Trophoblast cell (in vitro differentiated cells and primary cell): ENCODE results near the gene MMP27.

Experiments used
- DNase-seq, 2 donors: peaks; one replicate each; pipeline ENCODE4 v3.0.0-alpha.2; 2016
- H2AFZ ChIP-seq: 2 replicates; pipeline ENCODE4 v1.6.1; 2013; ENCODE audit warnings: low read length, moderate library complexity, mild to moderate bottlenecking; ENCODE audit not compliant: insufficient read depth, poor library complexity
- H2AK5ac ChIP-seq: 2 replicates; pipeline ENCODE4 v1.6.1; 2013; ENCODE audit warnings: mild to moderate bottlenecking, low read length
- H2BK120ac ChIP-seq: 2 replicates; pipeline ENCODE4 v1.6.1; 2013; ENCODE audit warnings: low read length, mild to moderate bottlenecking, moderate library complexity; ENCODE audit not compliant: insufficient read depth, poor library complexity
- H2BK12ac ChIP-seq: 2 replicates; pipeline ENCODE4 v1.6.1; 2013; ENCODE audit warnings: mild to moderate bottlenecking, low read length, moderate library complexity
- H2BK5ac ChIP-seq: 2 replicates; pipeline ENCODE4 v1.6.1; 2013; ENCODE audit warnings: low read length, low read depth, moderate library complexity, mild to moderate bottlenecking; ENCODE audit not compliant: poor library complexity
- H3K14ac ChIP-seq: 2 replicates; pipeline ENCODE4 v1.6.1; 2013; ENCODE audit warnings: mild to moderate bottlenecking, low read length
- H3K18ac ChIP-seq: 2 replicates; pipeline ENCODE4 v1.6.1; 2013; ENCODE audit warnings: mild to moderate bottlenecking, low read length
- H3K23ac ChIP-seq: 2 replicates; pipeline ENCODE4 v1.6.1; 2013; ENCODE audit warnings: low read length
- H3K27ac ChIP-seq: 2 replicates; pipeline ENCODE4 v1.5.1; 2013; ENCODE audit warnings: low read depth, mild to moderate bottlenecking, inconsistent platforms, low read length, moderate library complexity
- H3K27me3 ChIP-seq: 2 replicates; pipeline ENCODE4 v1.6.1; 2013; ENCODE audit warnings: inconsistent platforms, mild to moderate bottlenecking, low read length, moderate library complexity; ENCODE audit not compliant: insufficient read depth
- H3K36me3 ChIP-seq, 2 experiments: 1 replicate in 1 of 2; 2 replicates in 1 of 2; pipeline ENCODE4 v1.6.1; 2013; ENCODE audit warnings: low read length in 2 of 2, mild to moderate bottlenecking in 2 of 2, moderate library complexity in 1 of 2; ENCODE audit not compliant: insufficient read depth in 2 of 2, control insufficient read depth in 1 of 2
- H3K4ac ChIP-seq: 2 replicates; pipeline ENCODE4 v1.6.1; 2013; ENCODE audit warnings: low read depth, mild to moderate bottlenecking, low read length, moderate library complexity
- H3K4me1 ChIP-seq, 2 experiments: 1 replicate in 1 of 2; 2 replicates in 1 of 2; pipeline ENCODE4 v1.6.1; 2013; ENCODE audit warnings: low read length in 2 of 2, mild to moderate bottlenecking in 2 of 2, moderate library complexity in 1 of 2; ENCODE audit not compliant: insufficient read depth in 2 of 2, control insufficient read depth in 1 of 2
- H3K4me2 ChIP-seq: 2 replicates; pipeline ENCODE4 v1.6.1; 2013; ENCODE audit warnings: inconsistent platforms, mild to moderate bottlenecking, low read length, moderate library complexity
- H3K4me3 ChIP-seq: 2 replicates; pipeline ENCODE4 v1.5.1; 2013; ENCODE audit warnings: mild to moderate bottlenecking, low read depth, low read length, inconsistent platforms
- H3K79me1 ChIP-seq: one replicate; pipeline ENCODE4 v1.6.1; 2013; ENCODE audit warnings: low read length
- H3K79me2 ChIP-seq: 2 replicates; pipeline ENCODE4 v1.6.1; 2013; ENCODE audit warnings: low read length, mild to moderate bottlenecking; ENCODE audit not compliant: control insufficient read depth, insufficient read depth, poor library complexity
- H3K9ac ChIP-seq: 2 replicates; pipeline ENCODE4 v1.6.1; 2013; ENCODE audit warnings: mild to moderate bottlenecking, low read length
- H3K9me3 ChIP-seq: 2 replicates; pipeline ENCODE4 v1.6.1; 2013; ENCODE audit warnings: low read depth, mild to moderate bottlenecking, control low read depth, inconsistent platforms, low read length; ENCODE audit not compliant: insufficient read depth
- H4K12ac ChIP-seq: 2 replicates; pipeline ENCODE4 v1.6.1; 2013; ENCODE audit warnings: low read depth, mild to moderate bottlenecking, low read length, moderate library complexity
- H4K8ac ChIP-seq: 2 replicates; pipeline ENCODE4 v1.6.1; 2013; ENCODE audit warnings: low read depth, mild to moderate bottlenecking, low read length, moderate library complexity
- H4K91ac ChIP-seq: one replicate; pipeline ENCODE4 v1.6.1; 2013; ENCODE audit warnings: low read depth, mild to moderate bottlenecking, low read length, moderate library complexity
- WGBS: extraction: QIAGEN DNeasy Blood & Tissue Kit; methylation state at CpG from one replicate; pipeline ENCODE4 v1.1.7; 2013; ENCODE audit warnings: missing lambda C conversion rate; ENCODE audit not compliant: insufficient read length, insufficient coverage; ENCODE audit errors: extremely low coverage; 5-methylcytosine and 5-hydroxymethylcytosine counted together

The MMP27 gene

GRCh38 chr11:102695201-102695600, 10.4 kb downstream of the MMP27 start:
- Histone ChIP-seq H3K9me3 (no peaks in the 10 kb centered on the region), H3K27me3 (no peaks in the 10 kb centered on the region), H3K4me1 (no peaks in the 10 kb centered on the region), H3K9ac (no peak overlapping the region), H3K4me2 (no peak overlapping the region), H3K79me1 (no peaks in the 10 kb centered on the region), H2AFZ (no peak overlapping the region), H3K36me3 (no peaks in the 10 kb centered on the region), H4K12ac (no peak overlapping the region), H3K18ac (no peak overlapping the region), H3K4me3 (no peak overlapping the region), H2BK5ac (no peak overlapping the region), H2AK5ac (no peak overlapping the region), H3K14ac (no peak overlapping the region), H3K27ac (no peak overlapping the region), H4K91ac (no peak overlapping the region), H2BK12ac (no peak overlapping the region), H4K8ac (no peak overlapping the region), H3K4ac (no peak overlapping the region), H3K79me2 (no peaks in the 10 kb centered on the region), H2BK120ac (no peak overlapping the region), H3K23ac (no peak overlapping the region)
- no peak for DNase-seq
- no CpG with 5 or more reads among the region's 3 CpGs for WGBS

GRCh38 chr11:102685754-102686153, 19.8 kb downstream of the MMP27 start:
- no peak overlapping the region for H3K27ac ChIP-seq
- no peak overlapping the region for H3K4me2 ChIP-seq
- no peaks in the 10 kb centered on the region for H3K9me3 ChIP-seq
- H2BK120ac ChIP-seq, result no peak overlapping the region
- H4K91ac ChIP-seq, result no peak overlapping the region
- no peaks in the 10 kb centered on the region for H3K79me1 ChIP-seq
- no peak overlapping the region for H2BK5ac ChIP-seq
- no peaks in the 10 kb centered on the region for H3K4me1 ChIP-seq
- WGBS, result no CpG with 5 or more reads among the region's 2 CpGs
- no peak overlapping the region for H3K4ac ChIP-seq
- no peak overlapping the region for H2AK5ac ChIP-seq
- H3K18ac ChIP-seq, result no peak overlapping the region
- no peaks in the 10 kb centered on the region for H3K27me3 ChIP-seq
- no peaks in the 10 kb centered on the region for H3K36me3 ChIP-seq
- H2BK12ac ChIP-seq, result no peak overlapping the region
- H3K9ac ChIP-seq, result no peak overlapping the region
- H3K79me2 ChIP-seq, result no peaks in the 10 kb centered on the region
- H4K8ac ChIP-seq, result no peak overlapping the region
- H3K23ac ChIP-seq, result no peak overlapping the region
- no peak overlapping the region for H4K12ac ChIP-seq
- no peak overlapping the region for H2AFZ ChIP-seq
- no peak overlapping the region for H3K4me3 ChIP-seq
- no peak for DNase-seq
- no peak overlapping the region for H3K14ac ChIP-seq

GRCh38 chr11:102685338-102685737, 20.2 kb downstream of the MMP27 start:
- Histone ChIP-seq H3K23ac (no peak overlapping the region), H3K27me3 (no peaks in the 10 kb centered on the region), H2AK5ac (no peak overlapping the region), H3K18ac (no peak overlapping the region), H3K4ac (no peak overlapping the region), H3K79me1 (no peaks in the 10 kb centered on the region), H3K9me3 (no peaks in the 10 kb centered on the region), H3K27ac (no peak overlapping the region), H3K4me1 (no peaks in the 10 kb centered on the region), H4K91ac (no peak overlapping the region), H3K9ac (no peak overlapping the region), H2BK120ac (no peak overlapping the region), H3K4me2 (no peak overlapping the region), H3K4me3 (no peak overlapping the region), H4K12ac (no peak overlapping the region), H3K14ac (no peak overlapping the region), H4K8ac (no peak overlapping the region), H3K79me2 (no peaks in the 10 kb centered on the region), H2AFZ (no peak overlapping the region), H3K36me3 (no peaks in the 10 kb centered on the region), H2BK5ac (no peak overlapping the region), H2BK12ac (no peak overlapping the region)
- WGBS, result no CpG with 5 or more reads among the region's 3 CpGs
- DNase-seq, result no peak

- Histone ChIP-seq H3K4me3 (no peak overlapping the region), H3K18ac (no peak overlapping the region), H3K14ac (no peak overlapping the region), H3K4me2 (no peak overlapping the region), H3K9ac (no peak overlapping the region), H3K36me3 (no peaks in the 10 kb centered on the region), H3K4ac (no peak overlapping the region), H2AFZ (no peak overlapping the region), H3K79me2 (no peaks in the 10 kb centered on the region), H4K8ac (no peak overlapping the region), H3K9me3 (no peaks in the 10 kb centered on the region), H3K79me1 (no peaks in the 10 kb centered on the region), H4K12ac (no peak overlapping the region), H2AK5ac (no peak overlapping the region), H2BK5ac (no peak overlapping the region), H4K91ac (no peak overlapping the region), H3K27me3 (no peaks in the 10 kb centered on the region), H2BK12ac (no peak overlapping the region), H3K23ac (no peak overlapping the region), H2BK120ac (no peak overlapping the region), H3K4me1 (no peaks in the 10 kb centered on the region), H3K27ac (no peak overlapping the region)
- WGBS, result no CpG with 5 or more reads among the region's 4 CpGs
- no peak for DNase-seq
These were observed 22.3 kb downstream of the MMP27 start for GRCh38 chr11:102683277-102683676.
